ENCODE results near the gene TTLL1.
"Not testable (repeated sequence)": the region's sequence is repeated elsewhere in the genome, so short reads cannot be mapped to it uniquely, and the experiment has no call there.

The TTLL1 gene

GRCh38 chr22:43008921-43009320 lies 80.3 kb downstream of the TTLL1 start:
- DNase-seq: no peak

GRCh38 chr22:43008509-43008908 lies 80.7 kb downstream of the TTLL1 start:
- no peak for DNase-seq

- no peak for DNase-seq
These were observed 81.6 kb downstream of the TTLL1 start for GRCh38 chr22:43007519-43008102.

GRCh38 chr22:43006753-43007152 lies 82.4 kb downstream of the TTLL1 start:
- no peak for DNase-seq

- DNase-seq: no peak
These were observed 83.1 kb downstream of the TTLL1 start for GRCh38 chr22:43006016-43006505.

- DNase-seq: no peak
These were observed 84.1 kb downstream of the TTLL1 start for GRCh38 chr22:43005106-43005505.

GRCh38 chr22:43004362-43005035 lies 84.7 kb downstream of the TTLL1 start:
- no peak for DNase-seq

GRCh38 chr22:43002202-43002586 lies 87.0 kb downstream of the TTLL1 start:
- DNase-seq: no peak

GRCh38 chr22:43001271-43002201 lies 87.7 kb downstream of the TTLL1 start:
- DNase-seq: no peak

GRCh38 chr22:43000441-43001175 lies 88.6 kb downstream of the TTLL1 start:
- no peak for DNase-seq

- DNase-seq: no peak
These were observed 91.6 kb downstream of the TTLL1 start for GRCh38 chr22:42997582-42998090.

- no peak for DNase-seq
These were observed 92.4 kb downstream of the TTLL1 start for GRCh38 chr22:42996646-42997365.

GRCh38 chr22:42995654-42996053 lies 93.5 kb downstream of the TTLL1 start:
- DNase-seq: not testable (repeated sequence)

- DNase-seq: no peak
These were observed 94.2 kb downstream of the TTLL1 start for GRCh38 chr22:42994917-42995562.

- no peak for DNase-seq
These were observed 94.8 kb downstream of the TTLL1 start for GRCh38 chr22:42994276-42994916.

- DNase-seq: no peak
These were observed 95.4 kb downstream of the TTLL1 start for GRCh38 chr22:42993651-42994275.

- DNase-seq: no peak
These were observed 96.2 kb downstream of the TTLL1 start for GRCh38 chr22:42992886-42993479.

GRCh38 chr22:42992092-42992491 lies 97.1 kb downstream of the TTLL1 start:
- no peak for DNase-seq

- no peak for DNase-seq
These were observed 98.1 kb downstream of the TTLL1 start for GRCh38 chr22:42991010-42991651.

Data from cortex of kidney (tissue), 1 donor.